HCT116 (cell line): ENCODE data around the gene MBNL2. TPM values are rescaled to one million over a fixed set of nuclear protein-coding genes. Genes with fewer than 3 reads are reported as not detected.

Experiments
- ATAC-seq: fragments of 200-7000 bp; cut with Tn5 transposase; 2 replicates; pipeline ENCODE4 v1.9.1; 2020; ENCODE audit warnings: mild to moderate bottlenecking, moderate library complexity
- BruUV-seq: library from RNA; stranded (reverse); fragments of 400-500 nt; replicated peaks from 2 replicates; lab custom pipeline; 2021; lab: Mats Ljungman, UMichigan
- CTCF ChIA-PET: fragments of 300-600 bp; sonication (Branson Sonifier 250); formaldehyde crosslinking; loops from one replicate; lab custom pipeline; 2021; ENCODE audit warnings: antibody characterized with exemption; lab: Charles Lee
- POLR2A ChIA-PET: fragments of 300-600, 350-600 bp; sonication (Branson Sonifier 250); formaldehyde crosslinking; loops from one replicate; lab custom pipeline; 2021; ENCODE audit warnings: antibody characterized with exemption; lab: Charles Lee
- RAD21 ChIA-PET, 2 experiments: fragments of 300-600 bp; sonication (Branson Sonifier 250); formaldehyde crosslinking; loops; one replicate each; lab custom pipeline; 2023; ENCODE audit warnings: low total read pairs in 2 of 2; ENCODE audit not compliant: uncharacterized antibody in 2 of 2, unreplicated experiment in 2 of 2, low non-redundant PET in 1 of 2; lab: Charles Lee
- DNase-seq: peaks from one replicate; pipeline ENCODE4 v3.0.0-alpha.2; 2010; ENCODE audit warnings: low read depth, low spot score
- H2AFZ ChIP-seq: fragments of 200-600 bp; shearing (Covaris generic), sonication (generic); 2 replicates; pipeline ENCODE4 v1.6.1; 2017; ENCODE audit warnings: low read depth, mixed run types, mixed read lengths, antibody characterized with exemption, low read length; ENCODE audit not compliant: poor library complexity, severe bottlenecking
- H3K27ac ChIP-seq: 2 replicates; pipeline ENCODE4 v1.5.1; 2012; ENCODE audit warnings: low read depth, low read length
- H3K27me3 ChIP-seq: fragments of 200-600 bp; sonication (generic); 2 replicates; pipeline ENCODE4 v1.6.1; 2016; ENCODE audit warnings: mixed run types, low read length, mixed read lengths; ENCODE audit not compliant: insufficient read depth
- H3K36me3 ChIP-seq, 2 experiments: fragments of 200-500 bp in 1 of 2; fragments of 200-600 bp in 1 of 2; sonication (Bioruptor generic) in 1 of 2; sonication (generic) in 1 of 2; 2 replicates each; pipeline versions ENCODE4 v1.5.1 to v1.6.1; 2014 to 2016; ENCODE audit warnings: low read length in 2 of 2, inconsistent platforms in 1 of 2, mixed read lengths in 1 of 2, mixed run types in 1 of 2; ENCODE audit not compliant: insufficient read depth in 2 of 2, control insufficient read depth in 1 of 2
- H3K4me1 ChIP-seq, 2 experiments: fragments of 200-600 bp in 1 of 2; sonication (generic) in 1 of 2; 2 replicates each; pipeline versions ENCODE4 v1.5.1 to v1.6.1; 2012 to 2017; ENCODE audit warnings: low read length in 2 of 2, inconsistent platforms in 1 of 2, mild to moderate bottlenecking in 1 of 2, mixed read lengths in 1 of 2, mixed run types in 1 of 2, moderate library complexity in 1 of 2; ENCODE audit not compliant: insufficient read depth in 2 of 2, control insufficient read depth in 1 of 2
- H3K4me2 ChIP-seq: fragments of 200-600 bp; sonication (generic); 2 replicates; pipeline ENCODE4 v1.6.1; 2017; ENCODE audit warnings: mixed run types, low read length, mixed read lengths
- H3K4me3 ChIP-seq, 2 experiments: fragments of 200-600 bp in 1 of 2; sonication (generic) in 1 of 2; replicated peaks in 1 of 2; 2 replicates each; pipeline ENCODE4 v1.5.1; 2011 to 2016; ENCODE audit warnings: low read length in 2 of 2, control low read depth in 1 of 2, low read depth in 1 of 2, mild to moderate bottlenecking in 1 of 2, mixed read lengths in 1 of 2, mixed run types in 1 of 2
- H3K79me2 ChIP-seq: fragments of 200-600 bp; sonication (generic); 2 replicates; pipeline ENCODE4 v1.6.1; 2017; ENCODE audit warnings: mild to moderate bottlenecking, mixed run types, low read length, moderate library complexity, mixed read lengths; ENCODE audit not compliant: insufficient read depth
- H3K9ac ChIP-seq: fragments of 200-600 bp; sonication (generic); 2 replicates; pipeline ENCODE4 v1.6.1; 2016; ENCODE audit warnings: low read length, mixed read lengths
- H3K9me2 ChIP-seq: fragments of 200-600 bp; sonication (generic), shearing (Covaris generic); 2 replicates; pipeline ENCODE4 v1.6.1; 2017; ENCODE audit warnings: mixed run types, mild to moderate bottlenecking, moderate library complexity; ENCODE audit not compliant: insufficient read depth
- H3K9me3 ChIP-seq, 2 experiments: fragments of 200-500 bp in 1 of 2; fragments of 200-600 bp in 1 of 2; sonication (Bioruptor generic) in 1 of 2; sonication (generic) in 1 of 2; 2 replicates each; pipeline ENCODE4 v1.6.1; 2014 to 2017; ENCODE audit warnings: low read length in 2 of 2, mixed read lengths in 2 of 2, inconsistent platforms in 1 of 2, low read depth in 1 of 2, mild to moderate bottlenecking in 1 of 2, mixed run types in 1 of 2, moderate library complexity in 1 of 2; ENCODE audit not compliant: control insufficient read depth in 1 of 2, insufficient read depth in 1 of 2
- H4K20me1 ChIP-seq: fragments of 200-600 bp; sonication (generic), shearing (Covaris generic); 2 replicates; pipeline ENCODE4 v1.6.1; 2017; ENCODE audit warnings: mixed run types, mild to moderate bottlenecking, moderate library complexity; ENCODE audit not compliant: insufficient read depth
- CBX3 ChIP-seq: IDR thresholded peaks from 2 replicates; pipeline ENCODE4 v1.6.1; 2012; ENCODE audit warnings: low read depth
- CEBPB ChIP-seq: IDR thresholded peaks from 2 replicates; pipeline ENCODE4 v1.6.1; 2012; ENCODE audit warnings: low read depth
- EGR1 ChIP-seq: IDR thresholded peaks from 2 replicates; pipeline ENCODE4 v1.6.1; 2012; ENCODE audit warnings: low read depth
- EZH2 ChIP-seq: fragments of 200-600 bp; sonication (generic); IDR thresholded peaks from 2 replicates; pipeline ENCODE4 v1.6.1; 2017; ENCODE audit warnings: antibody characterized with exemption, mixed run types
- EZH2phosphoT487 ChIP-seq: fragments of 200-600 bp; IDR thresholded peaks from 2 replicates; pipeline ENCODE4 v1.6.1; 2018; ENCODE audit warnings: antibody characterized with exemption, borderline replicate concordance
- POLR2AphosphoS5 ChIP-seq: IDR thresholded peaks from 2 replicates; pipeline ENCODE4 v1.6.1; 2011; ENCODE audit warnings: mild to moderate bottlenecking, low read depth, low read length, moderate library complexity
- RAD21 ChIP-seq: IDR thresholded peaks from 2 replicates; pipeline ENCODE4 v1.6.1; 2012; ENCODE audit warnings: low read depth, mild to moderate bottlenecking
- SP1 ChIP-seq: IDR thresholded peaks from 2 replicates; pipeline ENCODE4 v1.6.1; 2012; ENCODE audit warnings: low read depth
- TCF7L2 ChIP-seq: IDR thresholded peaks from 2 replicates; pipeline ENCODE4 v1.7.0; 2011; ENCODE audit warnings: borderline replicate concordance, inconsistent platforms; ENCODE audit not compliant: insufficient read depth, insufficient read length; ENCODE audit errors: extremely low read depth
- YY1 ChIP-seq: IDR thresholded peaks from 2 replicates; pipeline ENCODE4 v1.6.1; 2011; ENCODE audit warnings: low read length, low read depth, moderate library complexity, mild to moderate bottlenecking; ENCODE audit not compliant: insufficient replicate concordance; ENCODE audit errors: extremely low read depth
- ZFX ChIP-seq: fragments of 450-650 bp; IDR thresholded peaks from 2 replicates; pipeline ENCODE4 v1.6.1; 2017
- ZNF274 ChIP-seq: fragments of 200-500 bp; sonication (Bioruptor generic); IDR thresholded peaks from 2 replicates; pipeline ENCODE4 v1.6.1; 2014; ENCODE audit warnings: mild to moderate bottlenecking, low read depth, low read length, inconsistent platforms
- intact Hi-C: fragments of 100-400 bp; cut with micrococcal nuclease; formaldehyde crosslinking; loops from 2 replicates; pipeline ENCODE4 v1.10.0; 2022
- total RNA-seq: library from RNA; stranded (reverse); gene quantifications from one replicate; pipeline ENCODE4 v1.2.1, GENCODE V29; 2021; ENCODE audit not compliant: unreplicated experiment
- TF ChIP-seq, protein P1 (sequence below): IDR thresholded peaks from 2 replicates; pipeline ENCODE4 v1.6.1; 2011; ENCODE audit warnings: mild to moderate bottlenecking, low read length, moderate library complexity; ENCODE audit not compliant: insufficient replicate concordance; ENCODE audit errors: extremely low read depth
- TF ChIP-seq, protein P2 (sequence below): IDR thresholded peaks from 2 replicates; pipeline ENCODE4 v1.6.1; 2012

MBNL2 gene
- total RNA-seq, 1 experiment from 2014 or later: 73.9 TPM

DNA sequence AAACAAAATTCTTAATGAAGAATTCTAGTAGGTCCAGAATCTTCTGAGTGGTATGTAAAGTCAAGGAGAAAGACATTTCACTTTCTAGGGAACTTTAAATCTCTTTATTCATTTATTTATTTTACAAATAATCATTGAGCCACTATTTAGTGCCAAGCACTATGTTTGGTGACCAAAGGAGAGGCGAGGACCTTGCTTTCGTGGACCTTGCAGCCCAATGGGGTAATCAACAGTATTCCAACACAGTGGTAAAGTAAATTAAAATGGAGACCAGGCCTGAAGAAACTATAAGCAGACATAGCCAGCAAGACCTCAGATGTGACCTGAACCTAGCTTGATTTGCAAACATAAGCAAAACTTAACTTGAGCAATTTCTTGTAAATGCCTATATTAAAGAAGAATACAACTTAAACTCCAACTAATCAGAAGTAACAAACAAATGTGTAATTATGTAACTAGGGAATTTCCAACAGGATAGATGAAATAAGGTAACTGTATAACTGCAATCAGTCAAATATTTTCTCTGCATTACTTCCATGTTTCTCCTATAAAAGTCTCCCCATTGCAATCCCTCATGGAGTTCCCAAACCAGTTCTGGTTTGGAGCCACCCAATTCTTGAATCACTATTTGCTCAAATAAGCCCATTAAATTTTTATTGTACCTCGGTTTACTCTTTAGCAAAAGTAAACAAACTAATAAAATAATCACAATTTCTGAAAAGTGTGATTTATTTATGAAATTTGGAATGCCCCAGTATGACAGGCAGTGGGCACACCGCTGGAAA is 67.6 kb downstream of the MBNL2 start:
- H3K9me2 ChIP-seq: no peaks in the 10 kb centered on the region
- no TSS peak for BruUV-seq
- H3K4me3 ChIP-seq: no peak overlapping the region
- no peak for ATAC-seq
- no peak overlapping the region for H3K9ac ChIP-seq
- H3K27me3 ChIP-seq: no peaks in the 10 kb centered on the region
- H4K20me1 ChIP-seq: no peaks in the 10 kb centered on the region
- TF ChIP-seq, protein P1, sequence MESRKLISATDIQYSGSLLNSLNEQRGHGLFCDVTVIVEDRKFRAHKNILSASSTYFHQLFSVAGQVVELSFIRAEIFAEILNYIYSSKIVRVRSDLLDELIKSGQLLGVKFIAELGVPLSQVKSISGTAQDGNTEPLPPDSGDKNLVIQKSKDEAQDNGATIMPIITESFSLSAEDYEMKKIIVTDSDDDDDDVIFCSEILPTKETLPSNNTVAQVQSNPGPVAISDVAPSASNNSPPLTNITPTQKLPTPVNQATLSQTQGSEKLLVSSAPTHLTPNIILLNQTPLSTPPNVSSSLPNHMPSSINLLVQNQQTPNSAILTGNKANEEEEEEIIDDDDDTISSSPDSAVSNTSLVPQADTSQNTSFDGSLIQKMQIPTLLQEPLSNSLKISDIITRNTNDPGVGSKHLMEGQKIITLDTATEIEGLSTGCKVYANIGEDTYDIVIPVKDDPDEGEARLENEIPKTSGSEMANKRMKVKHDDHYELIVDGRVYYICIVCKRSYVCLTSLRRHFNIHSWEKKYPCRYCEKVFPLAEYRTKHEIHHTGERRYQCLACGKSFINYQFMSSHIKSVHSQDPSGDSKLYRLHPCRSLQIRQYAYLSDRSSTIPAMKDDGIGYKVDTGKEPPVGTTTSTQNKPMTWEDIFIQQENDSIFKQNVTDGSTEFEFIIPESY: no peak
- TF ChIP-seq YY1 (no peak), ZFX (no peak), EZH2 (no peak), RAD21 (no peak), SP1 (no peak), EGR1 (no peak), CEBPB (no peak), EZH2phosphoT487 (no peak), TCF7L2 (no peak), ZNF274 (no peak), CBX3 (no peak), POLR2AphosphoS5 (no peak)
- TF ChIP-seq, protein P2, sequence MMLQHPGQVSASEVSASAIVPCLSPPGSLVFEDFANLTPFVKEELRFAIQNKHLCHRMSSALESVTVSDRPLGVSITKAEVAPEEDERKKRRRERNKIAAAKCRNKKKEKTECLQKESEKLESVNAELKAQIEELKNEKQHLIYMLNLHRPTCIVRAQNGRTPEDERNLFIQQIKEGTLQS: no peak
- peaks cover 4 to 10% of the 10 kb centered on the region in 2 experiments; a peak in 3 of 4 replicates for H3K4me1 ChIP-seq
- POLR2A ChIA-PET: no interaction called here
- RAD21 ChIA-PET: interaction anchor here in 1 of 2 experiments (0.7 kb wide), 1 partner anchor 167 kb away, joined by 3 read pairs; no protein-coding TSS in a partner anchor
- H3K79me2 ChIP-seq: peaks cover 41% of the 10 kb centered on the region
- no peaks in the 10 kb centered on the region for H3K9me3 ChIP-seq
- no peak overlapping the region for H2AFZ ChIP-seq
- H3K4me2 ChIP-seq: no peak overlapping the region
- H3K27ac ChIP-seq: no peak overlapping the region
- CTCF ChIA-PET: no interaction called here
- no peak for DNase-seq
- H3K36me3 ChIP-seq: no peaks in the 10 kb centered on the region
- intact Hi-C loops: no loop called here
